ENCODE data around the gene MPRIP. TPM values are rescaled to one million over a fixed set of nuclear protein-coding genes. Genes with fewer than 3 reads are reported as not detected.

MPRIP gene
- total RNA-seq, 2 experiments from 2014 or later: 196 to 207 TPM

DNA sequence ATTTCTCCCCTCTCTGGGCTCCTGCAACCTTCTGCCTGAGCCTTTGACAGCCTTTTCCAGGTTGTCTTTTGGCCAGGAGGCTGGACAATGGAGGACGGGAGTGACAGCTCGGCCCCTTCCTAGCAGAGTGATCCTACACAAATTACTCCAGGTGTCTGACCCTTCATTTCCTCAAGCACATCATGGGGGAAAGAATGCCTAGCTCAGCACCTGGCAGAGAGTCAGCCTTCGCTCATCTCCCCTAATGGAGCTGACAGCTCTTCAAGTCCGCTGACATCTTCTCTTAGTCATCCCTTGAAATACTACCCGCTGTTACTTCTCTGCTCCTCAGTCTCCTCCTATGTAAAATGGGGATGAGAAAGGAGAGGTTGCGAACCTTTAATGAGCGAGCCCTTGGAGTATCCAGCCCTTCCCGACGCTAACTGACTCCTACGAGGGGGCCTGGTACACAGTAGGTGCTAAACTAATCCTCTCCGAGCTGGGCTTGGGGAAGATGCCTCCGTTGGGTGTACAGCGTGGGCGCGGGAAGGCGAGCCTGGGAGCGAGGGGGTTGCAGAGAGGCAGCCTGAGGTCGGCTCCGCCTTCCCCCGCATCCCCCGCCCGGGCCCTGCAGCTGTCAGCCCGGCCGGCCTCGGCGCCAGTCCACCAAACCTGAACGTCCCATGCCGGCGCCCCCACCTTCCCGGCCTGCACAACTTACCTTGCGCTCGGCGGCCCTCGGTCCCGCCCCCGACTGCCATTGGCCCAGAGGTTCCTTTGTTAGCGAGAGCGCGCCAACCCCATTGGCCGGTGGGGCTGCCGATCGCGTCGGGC lies 480 bp upstream of the MPRIP start:
- peaks cover 44% of the 10 kb centered on the region for H3K4me1 Mint-ChIP-seq
- H3K36me3 Mint-ChIP-seq (ENCODE audit: low read depth): no peaks in the 10 kb centered on the region
- H3K9me3 Mint-ChIP-seq: no peaks in the 10 kb centered on the region
- peak overlapping the region; percentile 66 for H3K4me3 Mint-ChIP-seq
- no peaks in the 10 kb centered on the region for H3K27me3 Mint-ChIP-seq
- DNase-seq: peak; percentile 96
- H3K27ac Mint-ChIP-seq: no peak overlapping the region
- POLR2A ChIA-PET: interaction anchor here (0.8 to 1.9 kb wide), 10 partner anchors 10 to 264 kb away, joined by 3 to 7 read pairs (median 4); partner anchors contain the start of genes COPS3 and PLD6
- CTCF ChIA-PET: interaction anchor here (1.0 kb wide), 1 partner anchor 48 kb away, joined by 3 read pairs; no protein-coding TSS in a partner anchor

DNA sequence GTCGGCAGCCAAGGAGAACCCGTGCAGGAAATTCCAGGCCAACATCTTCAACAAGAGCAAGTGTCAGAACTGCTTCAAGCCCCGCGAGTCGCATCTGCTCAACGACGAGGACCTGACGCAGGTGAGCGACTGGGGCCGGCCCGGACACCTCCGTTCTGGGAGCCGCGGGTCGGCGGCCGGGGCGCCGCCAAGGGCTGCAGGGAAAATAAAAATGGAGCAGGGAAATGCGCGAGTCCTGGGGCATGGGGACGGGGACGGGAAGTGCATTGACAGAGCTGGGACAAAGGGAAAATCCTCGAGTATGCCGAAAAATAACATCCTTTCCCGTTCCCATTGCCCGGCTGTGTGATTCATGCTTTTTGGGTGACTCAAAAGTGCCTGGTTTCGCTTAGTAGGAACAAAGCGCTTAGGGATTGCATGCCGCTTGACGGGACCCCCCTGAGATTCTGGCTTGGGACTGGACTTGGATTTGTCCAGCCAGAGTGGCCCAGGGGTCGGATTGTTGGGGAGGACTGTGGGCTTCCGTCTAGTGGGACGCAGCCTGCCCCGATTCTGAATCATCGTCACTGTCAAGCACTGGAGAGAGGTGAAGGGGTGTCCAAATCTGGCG lies 699 bp downstream of the MPRIP start:
- Mint-ChIP-seq H3K4me1 (peaks cover 51% of the 10 kb centered on the region), H3K36me3 (ENCODE audit: low read depth) (no peaks in the 10 kb centered on the region), H3K9me3 (no peaks in the 10 kb centered on the region), H3K27ac (peak overlapping the region; percentile 64), H3K27me3 (no peaks in the 10 kb centered on the region), H3K4me3 (peak overlapping the region; percentile 82)
- ChIA-PET POLR2A (interaction anchor here (1.1 to 1.9 kb wide), 3 partner anchors 9 to 163 kb away, joined by 4 to 7 read pairs (median 4); partner anchors contain the start of gene PLD6), CTCF (interaction anchor here (1.5 kb wide), 1 partner anchor 11 kb away, joined by 4 read pairs; no protein-coding TSS in a partner anchor)
- peak; percentile 26 for DNase-seq

DNA sequence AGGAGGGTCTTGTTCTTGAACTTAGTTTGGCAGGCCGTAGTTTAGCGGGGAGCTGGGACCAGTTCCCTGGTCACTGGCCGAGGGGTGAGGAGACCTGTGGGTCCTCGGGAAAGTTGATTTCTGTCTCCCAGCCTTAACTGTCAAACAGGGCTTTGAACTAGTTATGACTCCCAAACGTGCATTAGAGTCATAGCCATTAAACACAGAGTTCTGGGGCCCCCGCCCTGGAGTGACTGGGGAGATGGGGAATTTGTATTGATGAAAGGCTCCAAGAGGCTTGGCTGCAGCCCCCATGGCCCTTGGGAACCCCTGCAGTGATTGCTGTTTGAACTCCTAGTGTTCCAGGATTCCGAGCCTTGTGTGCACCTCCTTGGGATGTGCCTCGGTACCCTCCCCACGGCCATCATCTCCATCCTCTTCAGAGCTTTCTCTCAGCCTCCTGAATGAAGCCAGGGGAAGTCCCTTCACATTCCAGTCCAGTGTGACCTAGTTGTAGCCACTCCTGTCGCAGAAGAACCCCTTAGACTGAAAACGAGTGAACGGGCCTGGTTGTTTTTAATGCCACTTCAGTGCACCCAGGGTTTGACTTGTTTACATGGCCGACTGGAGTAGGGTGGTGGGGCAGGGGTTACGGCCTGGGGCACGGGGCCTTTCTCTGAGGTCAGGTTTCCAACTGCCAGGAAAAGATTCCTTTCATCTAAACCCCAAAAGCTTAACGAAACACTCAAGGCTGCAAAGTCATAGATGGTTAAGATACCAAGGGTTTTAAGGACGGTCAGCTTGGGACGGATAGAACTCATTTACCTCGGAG lies 1.4 kb downstream of the MPRIP start:
- ChIA-PET POLR2A (interaction anchor here (1.1 to 2.1 kb wide), 4 partner anchors 8 to 162 kb away, joined by 4 to 7 read pairs (median 4); partner anchors contain the start of gene PLD6), CTCF (interaction anchor here (1.5 kb wide), 1 partner anchor 10 kb away, joined by 4 read pairs; no protein-coding TSS in a partner anchor)
- H3K4me1 Mint-ChIP-seq: peaks cover 51% of the 10 kb centered on the region
- no peaks in the 10 kb centered on the region for H3K36me3 Mint-ChIP-seq (ENCODE audit: low read depth)
- peak overlapping the region; percentile 64 for H3K27ac Mint-ChIP-seq
- H3K27me3 Mint-ChIP-seq: no peaks in the 10 kb centered on the region
- no peak for DNase-seq
- H3K4me3 Mint-ChIP-seq: peak overlapping the region; percentile 82
- H3K9me3 Mint-ChIP-seq: no peaks in the 10 kb centered on the region

DNA sequence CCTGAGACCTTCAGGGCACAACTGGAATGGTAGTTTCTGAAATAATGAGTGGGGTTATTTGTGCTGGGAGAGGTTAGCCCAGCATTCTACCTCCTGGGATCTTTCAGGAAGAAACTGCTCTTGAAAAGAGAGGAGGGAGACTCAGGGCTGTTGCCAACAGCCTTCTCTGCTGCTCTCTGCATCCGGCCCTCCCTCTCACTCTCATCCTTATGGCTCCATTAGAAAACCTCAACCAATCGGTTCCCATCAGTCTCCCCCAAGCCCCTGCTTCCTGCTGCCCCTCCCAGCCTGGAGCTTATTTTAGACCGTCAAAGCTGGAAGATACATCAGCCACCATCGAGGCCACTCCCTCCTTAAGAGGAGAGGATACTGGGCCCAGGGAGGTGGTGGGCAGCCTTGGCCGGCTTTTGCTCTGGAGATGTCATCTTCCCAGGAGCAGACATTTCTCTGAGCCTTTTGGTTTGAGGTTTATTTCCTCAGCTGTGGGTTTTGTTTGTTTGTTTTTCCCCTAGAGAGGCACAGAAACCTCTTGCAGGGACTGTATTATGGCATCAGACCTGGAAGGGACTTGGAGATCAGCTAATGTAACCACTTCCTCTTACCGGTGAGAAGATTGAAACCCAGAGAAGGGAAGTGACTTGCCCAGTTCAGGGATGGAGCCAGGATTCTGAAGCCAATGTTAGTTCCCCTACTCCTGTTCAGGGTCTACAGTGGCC lies 2.7 kb downstream of the MPRIP start:
- Mint-ChIP-seq H3K4me3 (peak overlapping the region; percentile 82), H3K27ac (peak overlapping the region; percentile 55), H3K9me3 (no peaks in the 10 kb centered on the region), H3K4me1 (peaks cover 53% of the 10 kb centered on the region), H3K36me3 (ENCODE audit: low read depth) (no peaks in the 10 kb centered on the region), H3K27me3 (no peaks in the 10 kb centered on the region)
- ChIA-PET POLR2A (interaction anchor here (0.7 to 2.1 kb wide), 3 partner anchors 9 to 236 kb away, joined by 3 to 5 read pairs (median 4); partner anchors contain the start of gene COPS3), CTCF (no interaction called here)
- no peak for DNase-seq

DNA sequence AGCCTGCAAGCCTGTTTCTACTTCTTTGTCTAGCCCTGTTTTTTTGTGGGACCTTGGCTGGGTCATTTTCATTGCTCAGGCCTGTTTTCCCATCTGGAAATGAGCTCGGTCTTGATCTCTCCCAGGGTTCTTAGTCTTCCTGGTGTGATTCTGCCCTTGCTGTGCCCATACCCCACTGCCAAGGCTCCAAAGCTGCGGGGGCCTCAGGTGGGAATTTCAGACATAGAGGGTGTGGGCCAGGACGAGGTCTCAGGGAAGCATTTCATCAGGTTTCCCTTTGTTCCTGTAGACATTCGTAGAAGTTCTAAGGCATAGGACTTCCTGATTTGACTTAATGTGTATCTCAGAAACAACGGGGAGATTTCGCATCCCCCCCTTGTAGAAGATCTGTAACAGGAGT lies 5.8 kb downstream of the MPRIP start:
- ChIA-PET CTCF (interaction anchor here (0.9 kb wide), 1 partner anchor 163 kb away, joined by 3 read pairs; no protein-coding TSS in a partner anchor), POLR2A (interaction anchor here (1.0 kb wide), 1 partner anchor 60 kb away, joined by 3 read pairs; no protein-coding TSS in a partner anchor)
- Mint-ChIP-seq H3K4me3 (no peak overlapping the region), H3K9me3 (no peaks in the 10 kb centered on the region), H3K27ac (no peak overlapping the region), H3K4me1 (peaks cover 64% of the 10 kb centered on the region), H3K36me3 (ENCODE audit: low read depth) (peaks cover 3% of the 10 kb centered on the region), H3K27me3 (no peaks in the 10 kb centered on the region)
- no peak for DNase-seq

DNA sequence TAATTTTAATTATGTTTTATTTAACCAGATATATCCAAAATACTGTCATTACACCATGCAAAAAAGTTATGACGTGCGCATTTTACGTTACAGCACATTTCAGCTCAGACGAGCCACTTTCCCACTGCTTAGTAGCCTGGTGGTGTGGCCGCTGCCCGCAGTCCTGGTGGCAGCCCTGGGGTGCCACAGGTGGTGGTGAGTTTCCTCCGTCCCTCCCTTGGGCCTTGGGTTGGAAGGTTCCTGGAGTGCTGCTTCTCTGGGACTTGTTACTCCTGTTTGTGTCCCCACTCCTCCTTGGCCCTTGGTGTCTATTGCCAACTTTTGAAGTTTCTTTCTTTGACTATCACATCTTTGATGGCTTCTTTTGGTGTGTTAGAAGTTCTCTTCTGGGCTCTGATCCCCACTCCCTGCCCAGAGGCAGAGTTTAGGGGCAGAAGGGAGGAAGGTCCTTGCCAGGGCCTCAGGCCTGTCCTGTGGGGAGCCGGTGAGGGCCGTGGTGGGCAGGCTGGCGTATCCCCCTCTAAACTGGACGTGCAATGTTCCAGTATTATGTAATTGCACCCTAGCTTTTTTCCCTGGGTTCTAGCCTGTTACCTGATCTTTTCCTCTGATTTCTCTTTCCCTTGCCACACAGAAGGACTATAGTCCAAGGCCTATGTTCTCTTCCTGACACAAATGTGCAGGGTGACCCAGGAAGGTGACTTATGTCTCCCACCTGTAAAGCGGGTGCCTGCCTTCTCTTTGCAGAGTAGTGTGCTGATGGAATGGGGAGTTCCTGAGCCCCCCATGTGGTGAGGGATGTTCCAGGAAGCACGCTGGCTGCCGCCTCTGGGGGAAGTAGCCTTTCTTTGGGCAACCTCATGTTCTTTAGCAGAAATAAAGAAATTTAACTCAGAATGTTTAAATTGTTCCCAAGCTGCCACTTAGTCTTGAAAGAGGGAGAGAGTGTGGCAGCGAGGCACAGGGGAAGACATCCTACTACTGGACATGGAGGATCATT lies 8.4 kb downstream of the MPRIP start:
- Mint-ChIP-seq H3K9me3 (no peaks in the 10 kb centered on the region), H3K4me1 (peaks cover 53% of the 10 kb centered on the region), H3K36me3 (ENCODE audit: low read depth) (peaks cover 3% of the 10 kb centered on the region), H3K27me3 (no peaks in the 10 kb centered on the region), H3K4me3 (no peak overlapping the region), H3K27ac (no peak overlapping the region)
- DNase-seq: no peak
- CTCF ChIA-PET: no interaction called here
- POLR2A ChIA-PET: no interaction called here

DNA sequence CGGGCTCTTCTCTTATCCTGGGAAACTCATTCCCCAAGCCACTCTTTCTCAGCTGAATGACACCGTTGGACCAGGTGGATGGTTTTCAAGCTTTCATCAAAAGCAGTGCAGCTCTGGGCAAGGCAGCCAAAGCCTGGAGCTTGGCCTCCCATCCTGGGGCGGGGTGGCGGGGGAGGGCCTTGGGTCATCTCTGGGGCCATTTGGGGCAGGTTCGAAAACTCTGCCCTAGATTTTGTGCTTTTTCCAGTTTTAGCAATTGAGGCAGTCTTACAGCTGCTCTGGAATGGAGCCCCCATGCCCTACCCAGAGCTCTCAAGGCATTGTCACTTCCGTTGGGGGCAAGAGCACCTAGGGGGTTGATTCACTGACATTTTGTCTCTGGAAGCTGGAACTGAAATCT lies 9.1 kb downstream of the MPRIP start:
- Mint-ChIP-seq H3K36me3 (ENCODE audit: low read depth) (peaks cover 3% of the 10 kb centered on the region), H3K27ac (no peak overlapping the region)
- CTCF ChIA-PET: no interaction called here

DNA sequence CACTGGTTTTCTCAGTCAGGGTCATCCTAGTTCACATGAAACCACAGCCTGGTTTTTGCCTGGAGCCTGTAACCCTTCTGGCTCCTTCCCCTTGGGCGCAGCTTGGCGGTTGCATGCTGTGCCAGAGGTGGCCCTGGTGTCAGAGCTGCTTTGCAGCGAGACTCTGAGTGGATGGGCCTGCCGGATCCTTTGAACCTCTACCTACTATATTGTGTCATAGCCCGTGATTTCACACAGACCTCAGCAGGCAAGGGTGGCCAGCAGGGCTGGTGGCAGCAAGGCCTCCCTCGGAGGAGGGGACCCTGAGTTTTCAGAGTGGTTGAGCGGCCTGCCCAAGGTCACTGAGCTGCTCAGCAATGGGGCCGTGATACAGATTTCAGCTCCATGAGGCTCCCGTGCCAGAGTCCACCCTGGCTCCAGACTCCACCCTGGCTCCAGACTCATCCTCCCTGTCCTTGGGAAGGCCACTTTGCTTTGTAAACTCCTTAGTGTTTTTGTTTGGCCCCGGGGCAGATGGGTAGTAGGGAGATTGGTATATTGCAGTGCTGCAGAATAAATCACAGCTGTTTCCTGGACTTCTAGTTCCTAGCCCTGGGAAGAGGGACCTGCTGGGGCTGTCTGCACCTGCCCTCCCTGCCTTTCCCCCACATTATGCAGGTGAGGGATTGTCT lies 9.7 kb downstream of the MPRIP start:
- Mint-ChIP-seq H3K36me3 (ENCODE audit: low read depth) (peaks cover 3% of the 10 kb centered on the region), H3K4me3 (no peak overlapping the region), H3K27ac (no peak overlapping the region), H3K9me3 (no peaks in the 10 kb centered on the region), H3K4me1 (peaks cover 45% of the 10 kb centered on the region), H3K27me3 (no peaks in the 10 kb centered on the region)
- ChIA-PET POLR2A (interaction anchor here (1.2 kb wide), 1 partner anchor 9 kb away, joined by 4 read pairs; the partner anchor contains the start of gene MPRIP), CTCF (no interaction called here)
- DNase-seq: no peak

More for the DNA sequence above, 9.1 kb downstream of the MPRIP start:
- Mint-ChIP-seq H3K4me1 (peaks cover 48% of the 10 kb centered on the region), H3K4me3 (no peak overlapping the region), H3K9me3 (no peaks in the 10 kb centered on the region), H3K27me3 (no peaks in the 10 kb centered on the region)
- no peak for DNase-seq
- POLR2A ChIA-PET: interaction anchor here (1.2 kb wide), 1 partner anchor 9 kb away, joined by 4 read pairs; the partner anchor contains the start of gene MPRIP

DNA sequence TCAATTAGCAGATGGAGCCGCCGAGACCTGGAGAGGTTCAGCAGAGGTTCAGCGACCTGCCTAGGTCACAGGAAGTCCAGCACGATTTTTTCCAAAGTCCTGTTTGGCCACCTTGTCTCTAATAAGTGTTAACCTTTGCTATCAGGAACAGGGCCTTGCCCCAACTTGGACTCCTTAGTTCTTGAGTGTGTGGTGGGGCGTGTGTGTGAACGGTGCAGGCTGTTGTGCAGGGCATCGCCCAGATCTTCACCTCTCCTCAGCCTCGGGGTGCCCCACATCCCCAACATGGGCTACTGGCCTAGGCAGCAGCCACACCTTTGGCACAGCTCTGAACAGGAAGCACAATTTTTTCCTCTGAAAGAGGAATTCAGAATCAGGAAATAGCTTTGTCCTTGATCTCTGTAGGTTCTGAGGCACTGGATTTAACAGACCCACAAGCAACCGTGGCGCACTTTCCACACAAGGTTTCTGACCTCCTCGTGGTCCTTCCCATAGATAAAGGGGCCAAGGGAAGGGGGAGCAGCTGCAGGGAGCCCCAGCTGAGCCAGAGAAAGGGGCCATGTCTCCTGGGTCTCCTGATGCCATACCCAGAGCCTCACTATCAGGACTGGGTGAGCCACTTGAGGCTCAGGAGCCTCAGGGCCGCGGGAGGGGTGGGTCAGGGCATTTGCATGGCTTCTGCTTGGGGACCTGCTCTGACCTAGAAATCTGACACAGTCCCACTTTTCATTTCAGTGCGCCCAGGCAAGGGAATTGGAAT lies 10.4 kb downstream of the MPRIP start:
- Mint-ChIP-seq H3K9me3 (no peaks in the 10 kb centered on the region), H3K4me1 (peaks cover 40% of the 10 kb centered on the region), H3K36me3 (ENCODE audit: low read depth) (peaks cover 3% of the 10 kb centered on the region), H3K27ac (no peak overlapping the region), H3K4me3 (no peak overlapping the region), H3K27me3 (no peaks in the 10 kb centered on the region)
- CTCF ChIA-PET: interaction anchor here (1.6 kb wide), 1 partner anchor 9 kb away, joined by 4 read pairs; no protein-coding TSS in a partner anchor
- no peak for DNase-seq
- POLR2A ChIA-PET: interaction anchor here (1.0 to 1.2 kb wide), 2 partner anchors 10 kb away, joined by 3 to 4 read pairs; partner anchors contain the start of gene MPRIP
